ENCODE data around the gene NDUFB1. TPM values are rescaled to one million over a fixed set of nuclear protein-coding genes. Genes with fewer than 3 reads are reported as not detected.

Gene NDUFB1
- total and polyA plus RNA-seq, 2 of the 13 experiments (the other 11 are each of a cell fraction or from before 2014, with no cell fraction given) = 181 to 281 TPM

- TF ChIP-seq XRCC5 (optimal IDR thresholded peaks at IDR 0.05; ENCODE audit: low read length) = no peak
- no peak for TF ChIP-seq BRF2 (CRISPR knock-in tag; IDR thresholded peaks at IDR 0.05)
- no peak for TF ChIP-seq ZXDC (CRISPR knock-in tag; IDR thresholded peaks at IDR 0.05)
- no peak for TF ChIP-seq ZNF251 (CRISPR knock-in tag; IDR thresholded peaks at IDR 0.05)
- peak; percentile 25; the same call in 1 of the 2 replicates for TF ChIP-seq FOSL2 (CRISPR knock-in tag; IDR thresholded peaks at IDR 0.05)
- no peak for TF ChIP-seq ZNF576 (CRISPR knock-in tag; IDR thresholded peaks at IDR 0.05)
- TF ChIP-seq ATF5 (CRISPR knock-in tag; IDR thresholded peaks at IDR 0.05; ENCODE audit: low read depth) = peak; percentile 54; the same call in 1 of the 2 replicates
- TF ChIP-seq RXRB (CRISPR knock-in tag; IDR thresholded peaks at IDR 0.05; ENCODE audit: borderline replicate concordance) = no peak
- TF ChIP-seq ZBTB7A (CRISPR knock-in tag; IDR thresholded peaks at IDR 0.05) = 0 out of 2 replicates have a peak, but pooled peaks have one; percentile 1
- peak; percentile 88 for TF ChIP-seq KDM2A (CRISPR knock-in tag; IDR thresholded peaks at IDR 0.05; ENCODE audit: borderline replicate concordance, low read depth)
- TF ChIP-seq DNMT1 (CRISPR knock-in tag; IDR thresholded peaks at IDR 0.05) = no peak
- TF ChIP-seq ARNT2 (CRISPR knock-in tag; IDR thresholded peaks at IDR 0.05; ENCODE audit: low read depth) = peak; percentile 83
- no peak for TF ChIP-seq NFKBIZ (CRISPR knock-in tag; IDR thresholded peaks at IDR 0.05)
- TF ChIP-seq CBX1 (IDR thresholded peaks at IDR 0.05; ENCODE audit: low read depth) = no peak
- TF ChIP-seq HDAC2 (CRISPR knock-in tag; IDR thresholded peaks at IDR 0.05) = 0 out of 2 replicates have a peak, but pooled peaks have one; percentile 8
- peak; percentile 95 for TF ChIP-seq RBFOX2 (IDR thresholded peaks at IDR 0.05; ENCODE audit: low read depth, low read length)
- 0 out of 2 replicates have a peak, but pooled peaks have one; percentile 66 for TF ChIP-seq SALL2 (CRISPR knock-in tag; IDR thresholded peaks at IDR 0.05)
- TF ChIP-seq ZNF335 (CRISPR knock-in tag; IDR thresholded peaks at IDR 0.05) = no peak
- no peak for TF ChIP-seq FOSL1 (CRISPR knock-in tag; IDR thresholded peaks at IDR 0.05; ENCODE audit: borderline replicate concordance)
- peak; percentile 42; the same call in 1 of the 2 replicates for TF ChIP-seq TBX3 (IDR thresholded peaks at IDR 0.05; ENCODE audit: borderline replicate concordance)
- no peak for TF ChIP-seq ZBTB42 (CRISPR knock-in tag; IDR thresholded peaks at IDR 0.05)
- TF ChIP-seq ZNF337 (CRISPR knock-in tag; IDR thresholded peaks at IDR 0.05; ENCODE audit: borderline replicate concordance, low read depth) = no peak
- TF ChIP-seq SATB2 (CRISPR knock-in tag; IDR thresholded peaks at IDR 0.05) = no peak
- TF ChIP-seq SMYD3 (CRISPR knock-in tag; IDR thresholded peaks at IDR 0.05) = no peak
These were observed at the start of gene NDUFB1, which contains the start of gene CPSF2 (continued) for GRCh38 chr14:92121670-92122350.

Measured in HepG2 (cell line).